ENCODE data around the gene CCM2L.

Gene CCM2L

GRCh38 chr20:32010101-32010500 is at the start of gene CCM2L:
Gene CCM2L (plus strand): TSS chr20:32010438. CDS start chr20:32010455, 17 bp downstream.
- no peaks in the 10 kb centered on the region for H3K4me1 Mint-ChIP-seq (ENCODE audit: low read depth)
- no peaks in the 10 kb centered on the region for H3K9me3 Mint-ChIP-seq
- no peaks in the 10 kb centered on the region for H3K36me3 Mint-ChIP-seq (ENCODE audit: low read depth)
- peaks cover 27% of the 10 kb centered on the region for H3K27me3 Mint-ChIP-seq
- H3K27ac Mint-ChIP-seq, result no peak within 1 kb of the TSS
- no peak within 1 kb of the TSS for H3K4me3 Mint-ChIP-seq
- no peak for DNase-seq

- Mint-ChIP-seq H3K27ac (no peak overlapping the region), H3K9me3 (no peaks in the 10 kb centered on the region), H3K4me1 (ENCODE audit: low read depth) (peaks cover 3% of the 10 kb centered on the region), H3K27me3 (peaks cover 64% of the 10 kb centered on the region), H3K4me3 (no peak overlapping the region), H3K36me3 (ENCODE audit: low read depth) (no peaks in the 10 kb centered on the region)
- DNase-seq, result no peak
Measured at GRCh38 chr20:31962761-31963160, 47.5 kb upstream of the CCM2L start.

- peaks cover 66% of the 10 kb centered on the region for H3K27me3 Mint-ChIP-seq
Measured at GRCh38 chr20:31963889-31964288, 46.3 kb upstream of the CCM2L start.

GRCh38 chr20:31966991-31967655 is 43.1 kb upstream of the CCM2L start:
- peak overlapping the region; percentile 42 for H3K4me3 Mint-ChIP-seq
- DNase-seq, result no peak
- H3K4me1 Mint-ChIP-seq (ENCODE audit: low read depth), result peaks cover 5% of the 10 kb centered on the region
- peaks cover 71% of the 10 kb centered on the region for H3K27me3 Mint-ChIP-seq
- no peaks in the 10 kb centered on the region for H3K9me3 Mint-ChIP-seq
- no peaks in the 10 kb centered on the region for H3K36me3 Mint-ChIP-seq (ENCODE audit: low read depth)
- H3K27ac Mint-ChIP-seq, result no peak overlapping the region

More at GRCh38 chr20:31963889-31964288, 46.3 kb upstream of the CCM2L start:
- DNase-seq, result no peak
- Mint-ChIP-seq H3K4me3 (no peak overlapping the region), H3K4me1 (ENCODE audit: low read depth) (peaks cover 5% of the 10 kb centered on the region), H3K27ac (no peak overlapping the region), H3K9me3 (no peaks in the 10 kb centered on the region), H3K36me3 (ENCODE audit: low read depth) (no peaks in the 10 kb centered on the region)

- Mint-ChIP-seq H3K27me3 (peaks cover 71% of the 10 kb centered on the region), H3K4me3 (peak within 1 kb of the TSS; percentile 79), H3K4me1 (ENCODE audit: low read depth) (peaks cover 5% of the 10 kb centered on the region), H3K9me3 (no peaks in the 10 kb centered on the region), H3K27ac (no peak within 1 kb of the TSS), H3K36me3 (ENCODE audit: low read depth) (no peaks in the 10 kb centered on the region)
- DNase-seq, result no peak
Measured at GRCh38 chr20:31967830-31968249, 42.4 kb upstream of the CCM2L start, which contains the start of gene XKR7. Gene XKR7 (plus strand): TSS chr20:31968151. CDS start chr20:31968176, 25 bp downstream.

GRCh38 chr20:31968291-31969126 is 41.7 kb upstream of the CCM2L start:
- Mint-ChIP-seq H3K4me1 (ENCODE audit: low read depth) (peaks cover 5% of the 10 kb centered on the region), H3K36me3 (ENCODE audit: low read depth) (no peaks in the 10 kb centered on the region), H3K4me3 (peak overlapping the region; percentile 79), H3K27ac (no peak overlapping the region), H3K9me3 (no peaks in the 10 kb centered on the region), H3K27me3 (peaks cover 72% of the 10 kb centered on the region)
- DNase-seq, result peak; percentile 90

- no peak overlapping the region for H3K4me3 Mint-ChIP-seq
- H3K4me1 Mint-ChIP-seq (ENCODE audit: low read depth), result peaks cover 5% of the 10 kb centered on the region
- H3K36me3 Mint-ChIP-seq (ENCODE audit: low read depth), result no peaks in the 10 kb centered on the region
- no peaks in the 10 kb centered on the region for H3K9me3 Mint-ChIP-seq
- H3K27me3 Mint-ChIP-seq, result peaks cover 64% of the 10 kb centered on the region
- no peak overlapping the region for H3K27ac Mint-ChIP-seq
- DNase-seq, result no peak
Measured at GRCh38 chr20:31969991-31970390, 40.2 kb upstream of the CCM2L start.

- no peak overlapping the region for H3K4me3 Mint-ChIP-seq
- peaks cover 53% of the 10 kb centered on the region for H3K27me3 Mint-ChIP-seq
- H3K9me3 Mint-ChIP-seq, result no peaks in the 10 kb centered on the region
- H3K36me3 Mint-ChIP-seq (ENCODE audit: low read depth), result no peaks in the 10 kb centered on the region
- peaks cover 3% of the 10 kb centered on the region for H3K4me1 Mint-ChIP-seq (ENCODE audit: low read depth)
- no peak for DNase-seq
- no peak overlapping the region for H3K27ac Mint-ChIP-seq
Measured at GRCh38 chr20:31972471-31973021, 37.7 kb upstream of the CCM2L start.

GRCh38 chr20:31974296-31974695 is 35.9 kb upstream of the CCM2L start:
- no peaks in the 10 kb centered on the region for H3K4me1 Mint-ChIP-seq (ENCODE audit: low read depth)
- no peak overlapping the region for H3K4me3 Mint-ChIP-seq
- no peaks in the 10 kb centered on the region for H3K9me3 Mint-ChIP-seq
- H3K27me3 Mint-ChIP-seq, result peaks cover 44% of the 10 kb centered on the region
- no peak for DNase-seq
- no peaks in the 10 kb centered on the region for H3K36me3 Mint-ChIP-seq (ENCODE audit: low read depth)
- H3K27ac Mint-ChIP-seq, result no peak overlapping the region

GRCh38 chr20:31974951-31975487 is 35.2 kb upstream of the CCM2L start:
- H3K9me3 Mint-ChIP-seq, result no peaks in the 10 kb centered on the region
- H3K4me1 Mint-ChIP-seq (ENCODE audit: low read depth), result no peaks in the 10 kb centered on the region
- H3K27ac Mint-ChIP-seq, result no peak overlapping the region
- peaks cover 42% of the 10 kb centered on the region for H3K27me3 Mint-ChIP-seq
- no peaks in the 10 kb centered on the region for H3K36me3 Mint-ChIP-seq (ENCODE audit: low read depth)
- DNase-seq, result no peak
- H3K4me3 Mint-ChIP-seq, result no peak overlapping the region

GRCh38 chr20:31975874-31976273 is 34.4 kb upstream of the CCM2L start:
- no peak overlapping the region for H3K4me3 Mint-ChIP-seq
- H3K36me3 Mint-ChIP-seq (ENCODE audit: low read depth), result no peaks in the 10 kb centered on the region
- H3K27ac Mint-ChIP-seq, result no peak overlapping the region
- no peak for DNase-seq
- no peaks in the 10 kb centered on the region for H3K9me3 Mint-ChIP-seq
- peaks cover 34% of the 10 kb centered on the region for H3K27me3 Mint-ChIP-seq
- H3K4me1 Mint-ChIP-seq (ENCODE audit: low read depth), result no peaks in the 10 kb centered on the region

- H3K27ac Mint-ChIP-seq, result no peak overlapping the region
- no peak for DNase-seq
- no peaks in the 10 kb centered on the region for H3K36me3 Mint-ChIP-seq (ENCODE audit: low read depth)
Measured at GRCh38 chr20:31977080-31977479, 33.2 kb upstream of the CCM2L start.

GRCh38 chr20:31979713-31980426 is 30.4 kb upstream of the CCM2L start:
- H3K4me3 Mint-ChIP-seq, result no peak overlapping the region
- no peak for DNase-seq
- H3K4me1 Mint-ChIP-seq (ENCODE audit: low read depth), result no peaks in the 10 kb centered on the region
- H3K27me3 Mint-ChIP-seq, result peaks cover 27% of the 10 kb centered on the region
- no peaks in the 10 kb centered on the region for H3K36me3 Mint-ChIP-seq (ENCODE audit: low read depth)
- H3K9me3 Mint-ChIP-seq, result no peaks in the 10 kb centered on the region
- H3K27ac Mint-ChIP-seq, result no peak overlapping the region

More at GRCh38 chr20:31977080-31977479, 33.2 kb upstream of the CCM2L start:
- no peaks in the 10 kb centered on the region for H3K9me3 Mint-ChIP-seq
- H3K4me1 Mint-ChIP-seq (ENCODE audit: low read depth), result no peaks in the 10 kb centered on the region
- H3K27me3 Mint-ChIP-seq, result peaks cover 32% of the 10 kb centered on the region
- H3K4me3 Mint-ChIP-seq, result no peak overlapping the region

- H3K4me3 Mint-ChIP-seq, result no peak overlapping the region
- no peak overlapping the region for H3K27ac Mint-ChIP-seq
- no peaks in the 10 kb centered on the region for H3K36me3 Mint-ChIP-seq (ENCODE audit: low read depth)
- H3K4me1 Mint-ChIP-seq (ENCODE audit: low read depth), result no peaks in the 10 kb centered on the region
- DNase-seq, result no peak
- peaks cover 17% of the 10 kb centered on the region for H3K27me3 Mint-ChIP-seq
- H3K9me3 Mint-ChIP-seq, result no peaks in the 10 kb centered on the region
Measured at GRCh38 chr20:31981784-31982183, 28.5 kb upstream of the CCM2L start.
